Endothelial cell (in vitro differentiated cells): Measurements from ENCODE around the gene IL1RAPL1. TPM values are rescaled to one million over a fixed set of nuclear protein-coding genes. Genes with fewer than 3 reads are reported as not detected.

Source experiments
- DNase-seq: peaks from one replicate; pipeline ENCODE4 v3.0.0; 2021; ENCODE audit warnings: low spot score
- H3K27ac Mint-ChIP-seq: one replicate; pipeline ENCODE4 v1.8.0; 2021; ENCODE audit warnings: mixed read lengths, inconsistent platforms; ENCODE audit not compliant: unreplicated experiment
- H3K27me3 Mint-ChIP-seq: one replicate; pipeline ENCODE4 v1.8.0; 2021; ENCODE audit warnings: mild to moderate bottlenecking, moderate library complexity, mixed read lengths, inconsistent platforms; ENCODE audit not compliant: unreplicated experiment
- H3K36me3 Mint-ChIP-seq: one replicate; pipeline ENCODE4 v1.8.0; 2021; ENCODE audit warnings: mild to moderate bottlenecking, low read depth, mixed read lengths, inconsistent platforms; ENCODE audit not compliant: unreplicated experiment
- H3K4me1 Mint-ChIP-seq: one replicate; pipeline ENCODE4 v1.8.0; 2021; ENCODE audit warnings: mild to moderate bottlenecking, mixed read lengths, inconsistent platforms; ENCODE audit not compliant: unreplicated experiment
- H3K4me3 Mint-ChIP-seq: one replicate; pipeline ENCODE4 v1.8.0; 2021; ENCODE audit warnings: mild to moderate bottlenecking, mixed read lengths, inconsistent platforms; ENCODE audit not compliant: unreplicated experiment
- H3K9me3 Mint-ChIP-seq: one replicate; pipeline ENCODE4 v1.8.0; 2021; ENCODE audit warnings: mixed read lengths, inconsistent platforms; ENCODE audit not compliant: unreplicated experiment
- CTCF ChIP-seq: fragments of 200-600 bp; sonication (generic); IDR thresholded peaks from one replicate; pipeline ENCODE4 v1.5.0; 2021; ENCODE audit warnings: antibody characterized with exemption; ENCODE audit not compliant: unreplicated experiment
- total RNA-seq: library from RNA; stranded (reverse); fragmentation: NEBNext Ultra II Directional; extraction: Animal tissue kit (Norgen Biotek cat#: 25700); gene quantifications from one replicate; pipeline ENCODE4 v1.2.1, GENCODE V29; 2021; ENCODE audit not compliant: unreplicated experiment

The IL1RAPL1 gene
- total RNA-seq, 1 donor from 2014 or later: 0.18 TPM

GRCh38 chrX:29746326-29746725 lies 1159.1 kb downstream of the IL1RAPL1 start:
- Mint-ChIP-seq H3K4me1 (peaks cover 6% of the 10 kb centered on the region), H3K4me3 (no peak overlapping the region), H3K36me3 (no peaks in the 10 kb centered on the region), H3K27me3 (no peaks in the 10 kb centered on the region), H3K9me3 (no peaks in the 10 kb centered on the region), H3K27ac (no peak overlapping the region)
- TF ChIP-seq CTCF: no peak
- no peak for DNase-seq

DNA sequence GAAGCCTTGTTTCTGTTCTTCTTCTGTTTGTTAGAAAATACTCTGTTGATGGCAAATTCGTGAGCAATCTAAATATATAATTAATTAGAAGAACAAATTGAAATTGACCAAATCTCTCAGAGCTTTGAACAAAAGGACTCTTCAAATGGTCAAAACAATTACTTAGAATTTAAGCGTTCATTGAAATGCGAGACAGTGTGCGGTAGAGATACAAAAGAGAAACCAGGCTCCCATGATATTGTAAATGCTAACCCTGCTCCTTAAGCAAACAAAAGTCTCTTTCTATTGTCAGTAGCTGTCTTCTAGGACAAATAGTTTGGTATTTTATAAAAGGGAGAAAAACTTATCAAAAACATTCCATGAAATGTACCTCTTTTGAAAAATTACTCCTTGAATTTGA lies 1174.8 kb downstream of the IL1RAPL1 start:
- TF ChIP-seq CTCF: no peak
- no peaks in the 10 kb centered on the region for H3K4me1 Mint-ChIP-seq
- no peak overlapping the region for H3K4me3 Mint-ChIP-seq
- H3K9me3 Mint-ChIP-seq: no peaks in the 10 kb centered on the region
- no peaks in the 10 kb centered on the region for H3K36me3 Mint-ChIP-seq
- no peaks in the 10 kb centered on the region for H3K27me3 Mint-ChIP-seq
- DNase-seq: no peak
- no peak overlapping the region for H3K27ac Mint-ChIP-seq

- no peaks in the 10 kb centered on the region for H3K4me1 Mint-ChIP-seq
- no peak for TF ChIP-seq CTCF
- no peaks in the 10 kb centered on the region for H3K9me3 Mint-ChIP-seq
- H3K36me3 Mint-ChIP-seq: no peaks in the 10 kb centered on the region
- no peak overlapping the region for H3K27ac Mint-ChIP-seq
- H3K27me3 Mint-ChIP-seq: no peaks in the 10 kb centered on the region
- no peak for DNase-seq
- H3K4me3 Mint-ChIP-seq: no peak overlapping the region
These were observed 1188.6 kb downstream of the IL1RAPL1 start for GRCh38 chrX:29775890-29776289.

- no peaks in the 10 kb centered on the region for H3K4me1 Mint-ChIP-seq
- no peaks in the 10 kb centered on the region for H3K9me3 Mint-ChIP-seq
- no peak for DNase-seq
- H3K27me3 Mint-ChIP-seq: no peaks in the 10 kb centered on the region
- no peak overlapping the region for H3K27ac Mint-ChIP-seq
- TF ChIP-seq CTCF: no peak
- no peak overlapping the region for H3K4me3 Mint-ChIP-seq
- no peaks in the 10 kb centered on the region for H3K36me3 Mint-ChIP-seq
These were observed 1200.4 kb downstream of the IL1RAPL1 start for GRCh38 chrX:29787656-29788055.

DNA sequence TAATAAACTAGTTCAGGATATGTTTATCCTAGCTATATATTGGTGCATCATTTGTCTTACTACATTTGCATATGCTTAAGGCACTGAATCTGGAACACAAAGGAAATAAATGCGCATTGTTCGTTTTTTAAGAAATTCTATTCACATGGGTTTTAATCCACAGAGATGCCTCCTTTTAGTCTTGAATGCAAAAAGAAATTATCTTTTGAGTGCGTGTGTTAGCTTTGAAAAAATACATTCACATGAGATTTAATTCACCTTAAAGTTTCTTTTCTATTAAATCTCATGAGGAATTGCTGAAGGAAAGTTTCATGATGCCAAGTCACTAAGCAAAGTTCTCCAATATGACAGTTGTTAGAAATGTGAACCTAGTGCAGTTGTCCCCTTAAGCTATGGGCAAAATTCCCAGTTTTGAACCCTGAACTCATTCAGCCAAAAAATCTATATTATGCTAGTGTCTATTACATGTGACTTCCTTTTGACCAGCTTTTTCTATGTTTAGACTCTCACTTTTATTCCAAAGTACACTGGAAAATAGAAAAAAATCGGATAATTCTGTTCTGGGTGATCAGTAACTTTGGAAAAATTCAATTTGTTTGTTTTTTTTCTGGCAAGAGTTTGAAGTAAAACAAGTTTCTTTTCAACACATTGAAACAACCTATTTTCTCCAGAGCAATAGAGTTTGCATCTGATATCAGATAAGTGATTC lies 1201.9 kb downstream of the IL1RAPL1 start:
- Mint-ChIP-seq H3K27ac (no peak overlapping the region), H3K4me3 (no peak overlapping the region), H3K4me1 (no peaks in the 10 kb centered on the region), H3K36me3 (no peaks in the 10 kb centered on the region), H3K9me3 (no peaks in the 10 kb centered on the region), H3K27me3 (no peaks in the 10 kb centered on the region)
- TF ChIP-seq CTCF: no peak
- no peak for DNase-seq
